ENCODE data around the gene RAPGEF4.

GRCh38 chr2:172905937-172906811 lies 170.5 kb downstream of the RAPGEF4 start:
- TF ChIP-seq POLR2A (IDR thresholded peaks at IDR 0.05; ENCODE audit: control extremely low read depth in 1 of 2, low read depth in 2 of 2, low read length in 2 of 2): no peak
- no peak for TF ChIP-seq GABPA (IDR thresholded peaks at IDR 0.05; ENCODE audit: borderline replicate concordance, insufficient read depth, low read length)
- TF ChIP-seq EP300 (IDR thresholded peaks at IDR 0.05; ENCODE audit: borderline replicate concordance in 1 of 2, low read depth in 2 of 2, low read length in 2 of 2): no peak
- TF ChIP-seq JUN (IDR thresholded peaks at IDR 0.05; ENCODE audit: low read depth, low read length): no peak
- TF ChIP-seq, protein P1, sequence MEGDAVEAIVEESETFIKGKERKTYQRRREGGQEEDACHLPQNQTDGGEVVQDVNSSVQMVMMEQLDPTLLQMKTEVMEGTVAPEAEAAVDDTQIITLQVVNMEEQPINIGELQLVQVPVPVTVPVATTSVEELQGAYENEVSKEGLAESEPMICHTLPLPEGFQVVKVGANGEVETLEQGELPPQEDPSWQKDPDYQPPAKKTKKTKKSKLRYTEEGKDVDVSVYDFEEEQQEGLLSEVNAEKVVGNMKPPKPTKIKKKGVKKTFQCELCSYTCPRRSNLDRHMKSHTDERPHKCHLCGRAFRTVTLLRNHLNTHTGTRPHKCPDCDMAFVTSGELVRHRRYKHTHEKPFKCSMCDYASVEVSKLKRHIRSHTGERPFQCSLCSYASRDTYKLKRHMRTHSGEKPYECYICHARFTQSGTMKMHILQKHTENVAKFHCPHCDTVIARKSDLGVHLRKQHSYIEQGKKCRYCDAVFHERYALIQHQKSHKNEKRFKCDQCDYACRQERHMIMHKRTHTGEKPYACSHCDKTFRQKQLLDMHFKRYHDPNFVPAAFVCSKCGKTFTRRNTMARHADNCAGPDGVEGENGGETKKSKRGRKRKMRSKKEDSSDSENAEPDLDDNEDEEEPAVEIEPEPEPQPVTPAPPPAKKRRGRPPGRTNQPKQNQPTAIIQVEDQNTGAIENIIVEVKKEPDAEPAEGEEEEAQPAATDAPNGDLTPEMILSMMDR (IDR thresholded peaks at IDR 0.05; ENCODE audit: control extremely low read depth in 1 of 3, insufficient read depth in 1 of 3, low read depth in 1 of 3, low read length in 3 of 3): no peak

Data from H1 (cell line).